Measurements from ENCODE around the gene UBXN2A.
"Not testable (repeated sequence)": the region's sequence is repeated elsewhere in the genome, so short reads cannot be mapped to it uniquely, and the experiment has no call there.

Gene UBXN2A

DNA sequence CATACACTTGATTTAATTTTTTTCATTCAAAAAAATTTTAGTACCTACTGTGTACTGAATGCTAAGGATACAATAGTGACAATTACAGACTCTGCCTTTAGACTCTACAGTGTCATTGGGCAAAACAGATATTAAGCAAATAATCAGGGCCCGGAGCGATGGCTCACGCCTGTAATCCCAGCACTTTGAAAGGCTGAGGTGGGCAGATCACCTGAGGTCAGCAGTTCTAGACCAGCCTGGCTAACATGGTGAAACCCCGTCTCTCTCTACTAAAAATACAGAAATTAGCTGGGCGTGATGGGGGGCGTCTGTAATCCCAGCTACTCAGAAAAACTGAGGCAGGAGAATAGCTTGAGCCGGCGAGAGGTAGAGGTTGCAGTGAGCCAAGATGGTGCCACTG is 1.4 kb downstream of the UBXN2A start:
- no peak for DNase-seq

DNA sequence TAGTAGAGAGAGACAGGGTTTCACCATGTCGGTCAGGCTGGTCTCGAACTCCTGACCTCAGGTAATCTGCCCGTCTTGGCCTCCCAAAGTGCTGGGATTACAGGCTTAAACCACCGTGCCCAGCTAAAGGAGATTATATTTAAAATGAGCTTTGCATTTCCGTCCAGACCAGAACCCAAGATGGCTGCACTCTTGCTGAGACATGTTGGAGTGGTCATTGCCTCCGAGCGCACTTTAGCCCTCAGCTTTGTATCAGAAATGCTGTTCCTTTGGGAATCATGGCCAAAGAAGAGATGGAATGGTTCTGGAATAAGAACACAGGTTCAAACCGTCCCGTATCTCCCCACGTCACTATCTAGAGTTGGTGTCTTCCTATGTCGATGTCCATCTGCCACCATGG is 3.4 kb downstream of the UBXN2A start:
- DNase-seq: no peak

DNA sequence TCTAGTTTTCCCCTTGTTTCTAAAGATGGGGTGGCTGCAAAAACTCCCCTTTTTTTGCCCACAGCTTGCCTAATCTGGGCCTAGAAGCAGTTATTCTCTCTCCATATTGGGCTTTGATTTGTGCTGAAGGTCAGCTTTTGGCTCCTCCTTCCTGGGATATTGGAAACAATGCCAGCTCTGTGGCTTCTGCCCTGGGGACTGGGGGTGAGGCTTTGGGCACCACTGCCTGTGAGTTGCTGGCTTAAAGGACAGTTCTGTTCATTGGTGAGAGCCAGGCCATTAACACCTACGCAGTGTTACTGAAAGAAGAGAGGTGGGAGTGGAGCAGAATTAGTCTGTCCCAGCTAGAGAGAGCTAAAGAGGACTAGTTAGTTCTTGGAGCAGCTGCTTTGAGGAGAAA is 4.3 kb downstream of the UBXN2A start:
- no peak for DNase-seq

DNA sequence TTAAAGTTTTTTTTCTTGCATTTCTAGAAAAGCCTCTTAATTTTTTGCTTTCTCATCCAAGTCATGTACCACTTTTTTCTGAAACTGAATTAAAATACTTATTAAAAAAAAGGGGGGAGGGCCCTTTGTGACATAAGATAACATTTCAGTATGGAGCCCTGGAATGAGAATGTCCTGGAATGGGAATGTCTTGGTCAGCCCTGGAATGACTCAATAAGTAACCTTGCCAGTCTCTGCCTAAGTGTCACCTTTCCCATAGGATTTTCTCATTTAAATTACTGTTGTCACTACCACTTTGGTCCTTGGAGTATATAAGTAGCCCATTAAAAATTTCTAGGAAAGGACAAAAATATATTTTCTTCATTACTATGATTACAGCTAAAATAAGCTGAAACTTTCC is 4.7 kb downstream of the UBXN2A start:
- DNase-seq: no peak

DNA sequence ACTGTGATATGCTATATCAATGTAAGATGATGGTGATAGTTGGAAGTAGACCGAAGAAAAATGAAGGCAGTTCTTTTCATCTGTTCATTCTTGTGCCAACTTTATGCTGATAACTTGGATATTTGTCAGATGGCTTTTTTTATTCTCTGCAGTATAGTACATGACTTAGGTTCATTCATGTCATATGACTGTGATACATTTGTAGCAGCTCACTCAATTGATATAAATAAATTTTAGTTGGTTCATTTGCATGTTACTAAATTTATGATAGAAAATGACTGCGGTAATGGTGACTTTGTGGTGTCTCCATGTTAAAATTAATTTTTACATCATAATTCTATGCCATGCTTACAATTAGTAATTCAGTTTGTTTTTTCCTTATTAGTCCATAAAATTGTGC is 7.1 kb downstream of the UBXN2A start:
- DNase-seq: no peak

DNA sequence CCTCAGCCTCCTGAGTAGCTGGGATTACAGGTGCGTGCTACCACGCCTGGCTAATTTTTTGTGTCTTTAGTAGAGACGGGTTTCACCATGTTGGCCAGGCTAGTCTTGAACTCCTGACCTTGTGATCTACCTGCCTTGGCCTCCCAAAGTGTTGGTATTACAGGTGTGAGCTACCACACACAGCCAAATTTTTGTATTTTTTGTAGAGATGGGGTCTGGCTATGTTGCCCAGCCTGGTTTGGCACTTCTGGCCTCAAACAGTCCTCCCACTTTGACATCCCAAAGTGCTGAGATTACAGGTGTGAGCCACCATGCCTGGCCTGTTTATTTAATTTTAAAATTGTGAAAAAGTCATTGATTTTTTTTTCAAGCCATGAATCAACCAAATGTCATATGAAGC is 12.3 kb downstream of the UBXN2A start:
- DNase-seq: not testable (repeated sequence)

DNA sequence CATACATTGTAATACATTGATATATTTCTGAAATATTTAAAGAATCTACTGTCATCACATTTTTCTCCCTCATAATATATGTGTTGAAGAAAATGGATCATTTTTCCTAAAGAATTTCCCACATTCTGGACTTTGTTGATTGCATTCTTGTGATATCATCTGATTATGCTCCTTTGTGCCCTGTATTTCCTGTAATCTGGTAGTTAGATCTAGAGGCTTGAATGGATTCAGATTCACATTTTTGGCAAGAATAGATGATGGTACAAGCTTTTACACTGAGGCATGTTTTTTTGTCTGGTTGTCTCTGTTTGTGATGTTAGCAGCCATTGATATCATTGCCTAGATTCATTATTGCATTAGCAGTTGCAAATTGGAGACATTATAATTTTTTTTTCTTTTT is 13.4 kb downstream of the UBXN2A start:
- no peak for DNase-seq

DNA sequence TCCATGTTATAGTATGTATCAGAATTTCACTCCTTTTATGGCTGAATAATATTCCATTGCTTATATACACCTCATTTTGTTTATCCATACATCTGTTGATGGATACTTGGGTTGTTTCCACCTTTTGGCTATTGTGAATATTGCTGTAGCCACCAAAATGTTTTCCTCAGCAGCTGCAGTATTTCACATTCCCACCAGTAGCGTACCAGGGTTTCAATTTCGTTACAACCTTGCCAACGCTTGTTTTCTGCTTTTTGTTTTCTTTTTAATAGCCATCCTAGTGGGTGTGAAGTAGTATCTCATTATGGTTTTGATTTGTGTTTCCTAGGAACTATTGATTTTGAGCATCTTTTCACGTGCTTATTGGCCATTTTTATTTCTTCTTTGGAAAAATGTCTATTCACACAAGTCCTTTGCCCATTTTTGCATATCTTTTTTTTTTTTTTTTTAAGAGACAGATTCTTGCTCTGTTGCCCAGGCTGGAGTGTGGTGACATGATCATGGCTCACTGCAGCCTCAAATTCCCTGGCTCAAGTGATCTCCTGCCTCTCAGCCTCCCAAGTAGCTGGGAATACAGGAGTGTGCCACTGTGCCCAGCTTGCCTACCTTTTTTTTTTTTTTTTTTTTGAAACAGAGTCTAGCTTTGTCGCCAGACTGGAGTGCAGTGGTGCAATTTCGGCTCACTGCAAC is 14.2 kb downstream of the UBXN2A start:
- no peak for DNase-seq

DNA sequence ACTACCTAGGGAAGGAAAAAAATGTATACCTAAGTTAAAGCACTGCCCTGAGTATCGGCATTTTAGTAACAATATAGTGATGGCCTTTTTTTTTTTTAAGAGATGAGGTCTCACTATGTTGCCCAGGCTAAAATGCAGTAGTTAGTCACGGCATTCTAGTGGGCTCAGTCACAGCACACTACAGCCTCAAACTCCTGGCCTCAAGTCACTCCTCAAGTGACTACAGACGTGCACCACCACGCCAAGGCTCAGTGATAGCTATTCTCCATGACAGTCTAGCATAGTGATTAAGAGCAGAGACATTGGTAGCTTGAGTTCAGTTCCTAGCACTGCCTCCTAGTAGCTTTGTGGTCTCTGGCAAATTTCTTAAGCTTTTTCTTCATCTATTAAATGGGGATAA is 27.6 kb downstream of the UBXN2A start:
- DNase-seq: no peak

DNA sequence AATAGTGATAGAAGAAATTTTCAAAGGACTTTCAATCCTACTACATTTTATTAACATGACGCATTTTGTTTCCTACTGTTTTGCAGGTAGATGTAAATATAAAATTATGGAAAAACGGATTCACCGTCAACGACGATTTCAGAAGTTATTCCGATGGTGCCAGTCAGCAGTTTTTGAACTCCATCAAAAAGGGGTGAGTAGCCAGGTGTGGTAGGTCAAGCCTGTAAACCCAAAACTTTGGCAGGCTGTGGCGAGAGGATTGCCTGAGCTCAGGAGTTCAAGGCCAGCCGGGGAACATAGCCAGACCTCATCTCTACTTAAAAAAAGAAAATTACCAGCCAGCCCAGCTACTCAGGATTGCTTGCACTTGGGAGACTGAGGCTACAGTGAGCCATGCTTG is 36.6 kb downstream of the UBXN2A start:
- DNase-seq: no peak

DNA sequence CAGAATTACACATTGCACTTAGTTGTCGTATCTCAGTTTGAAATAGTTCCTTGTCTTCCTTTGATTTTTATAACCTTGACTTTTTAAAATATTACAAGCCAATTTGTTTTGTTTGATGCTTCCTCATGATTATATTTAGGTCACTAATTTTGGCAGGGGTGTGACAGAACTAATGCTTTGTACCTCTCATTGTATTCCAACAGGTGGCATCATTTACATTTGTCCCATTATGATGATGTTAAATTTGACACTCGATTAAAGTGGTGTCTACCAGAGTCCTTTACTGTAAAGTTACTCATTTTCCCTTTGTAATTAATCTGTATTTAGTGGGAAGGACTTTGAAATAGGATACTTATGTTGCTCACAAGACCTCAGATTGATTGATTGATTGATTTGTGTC is 48.1 kb downstream of the UBXN2A start:
- DNase-seq: no peak

DNA sequence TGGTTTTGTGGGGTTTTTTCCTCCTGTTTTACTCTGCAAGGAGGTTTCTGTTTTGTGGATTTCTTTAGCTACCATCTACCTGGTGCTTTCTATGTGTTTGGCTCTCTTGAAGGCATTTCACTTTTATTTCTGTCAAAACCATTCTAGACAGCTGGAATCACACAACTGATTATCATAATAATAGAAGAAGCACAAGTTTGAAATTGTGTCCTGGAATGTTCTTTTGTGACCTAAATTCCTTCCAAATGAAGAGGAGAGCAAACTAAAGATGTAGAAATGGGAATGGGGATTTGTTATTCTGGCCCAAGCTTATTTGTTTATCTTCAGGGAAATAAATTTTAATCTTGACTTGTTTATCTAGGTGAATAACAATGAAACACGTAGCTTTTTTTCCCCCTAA is 52.7 kb downstream of the UBXN2A start:
- DNase-seq: no peak

DNA sequence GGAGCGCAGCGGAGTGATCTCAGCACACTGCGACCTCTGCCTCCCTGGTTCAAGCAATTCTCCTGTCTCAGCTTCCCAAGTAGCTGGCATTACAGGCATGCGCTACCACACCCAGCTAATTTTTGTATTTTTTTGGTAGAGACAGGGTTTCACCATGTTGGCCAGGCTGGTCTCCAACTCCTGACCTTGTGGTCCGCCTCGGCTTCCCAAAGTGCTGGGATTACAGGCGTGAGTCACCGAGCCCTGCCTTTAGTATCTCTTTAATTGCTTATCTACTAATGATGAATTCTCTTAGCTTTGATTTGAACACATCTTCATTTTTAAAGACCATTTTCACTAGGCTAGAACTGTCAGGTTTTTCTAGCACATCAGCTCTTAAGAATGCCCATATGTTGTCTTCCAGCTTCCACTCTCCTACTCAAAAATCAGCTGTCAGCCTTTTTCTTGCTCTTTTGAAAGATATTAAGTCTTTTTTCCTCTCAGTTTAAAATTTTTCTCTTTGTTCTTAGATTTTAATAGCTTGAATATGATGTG is 53.5 kb downstream of the UBXN2A start:
- DNase-seq: no peak

DNA sequence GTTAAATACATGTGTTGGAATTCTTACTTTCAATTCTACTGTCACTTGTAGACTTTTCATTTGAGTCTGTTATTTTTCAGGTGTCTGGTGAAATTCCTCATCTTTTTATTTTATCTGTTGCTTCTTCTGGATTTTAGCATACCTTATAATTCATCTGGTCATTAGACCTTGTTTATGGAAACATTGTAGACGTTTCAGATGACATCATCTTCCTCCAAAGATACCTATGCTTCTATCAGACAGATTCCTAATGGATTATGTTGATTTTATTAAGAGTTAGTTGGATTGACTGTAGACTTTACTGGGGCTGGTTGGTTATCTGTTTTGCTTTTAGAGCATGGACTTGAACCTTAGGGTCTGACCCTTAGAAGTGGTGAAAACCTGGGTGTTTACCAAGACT is 54.3 kb downstream of the UBXN2A start:
- DNase-seq: no peak

DNA sequence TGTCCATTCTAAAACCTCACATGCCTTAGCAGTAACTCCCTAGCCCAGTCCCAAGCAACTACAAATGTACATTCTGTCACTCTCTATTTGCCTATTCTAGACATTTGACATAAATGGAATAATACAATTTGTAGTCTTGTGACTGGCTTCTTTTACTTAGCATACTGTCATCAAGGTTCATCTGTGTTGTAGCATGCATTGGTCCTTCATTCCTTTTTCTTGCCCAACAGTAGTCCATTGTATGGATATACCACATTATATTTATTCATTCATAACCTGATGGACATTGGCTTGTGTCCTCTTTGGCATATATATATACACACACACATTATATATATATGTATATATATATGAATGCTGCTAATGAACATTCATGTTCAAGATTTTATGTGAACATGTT is 67.4 kb downstream of the UBXN2A start:
- DNase-seq: no peak

DNA sequence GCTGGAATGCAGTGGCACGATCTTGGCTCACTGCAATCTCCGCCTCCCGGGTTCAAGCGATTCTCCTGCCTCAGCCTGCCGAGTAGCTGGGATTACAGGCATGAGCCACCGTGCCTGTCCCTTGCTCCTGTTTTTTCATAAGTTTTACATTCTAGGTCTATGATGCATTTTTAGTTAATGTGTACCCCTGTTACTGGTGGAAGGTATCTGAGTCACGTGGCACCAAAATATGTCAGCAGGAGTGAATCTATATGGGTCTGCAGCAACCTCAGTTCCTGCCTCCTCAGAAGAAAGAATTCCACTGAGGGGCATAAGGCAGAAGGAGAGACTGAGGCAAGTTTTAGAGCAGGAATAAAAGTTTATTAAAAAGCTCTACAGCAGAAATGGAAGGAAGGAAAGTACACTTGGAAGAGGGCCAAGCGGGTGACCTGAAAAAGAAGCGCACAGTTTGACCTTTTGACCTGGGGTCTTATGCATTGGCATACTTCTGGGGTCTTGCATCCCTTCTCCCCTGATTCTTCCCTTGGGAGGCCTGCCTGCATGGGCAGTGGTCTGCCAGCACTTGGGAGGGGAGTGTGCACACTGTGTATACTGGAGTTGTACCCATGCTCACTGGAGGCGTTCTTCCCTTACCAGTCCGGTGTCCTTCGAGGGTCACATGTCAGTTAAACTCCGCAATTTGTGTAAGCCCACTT is 68.6 kb downstream of the UBXN2A start:
- DNase-seq: no peak

DNA sequence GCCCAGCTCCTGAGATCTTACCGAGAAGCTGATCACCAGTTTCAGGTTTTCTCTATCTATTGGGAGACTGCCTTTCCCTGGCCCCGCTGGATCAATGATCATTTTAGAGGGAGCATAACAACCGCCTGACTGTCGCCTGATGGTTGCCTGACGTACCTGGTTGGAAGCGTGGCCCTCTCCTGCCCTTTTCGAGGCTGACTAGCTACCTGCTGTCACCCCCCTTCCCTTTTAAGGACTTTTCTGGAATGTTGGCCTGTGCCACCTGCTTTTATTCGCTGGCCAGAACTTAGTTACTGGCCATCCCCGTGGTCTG is 69.1 kb downstream of the UBXN2A start:
- DNase-seq: no peak

DNA sequence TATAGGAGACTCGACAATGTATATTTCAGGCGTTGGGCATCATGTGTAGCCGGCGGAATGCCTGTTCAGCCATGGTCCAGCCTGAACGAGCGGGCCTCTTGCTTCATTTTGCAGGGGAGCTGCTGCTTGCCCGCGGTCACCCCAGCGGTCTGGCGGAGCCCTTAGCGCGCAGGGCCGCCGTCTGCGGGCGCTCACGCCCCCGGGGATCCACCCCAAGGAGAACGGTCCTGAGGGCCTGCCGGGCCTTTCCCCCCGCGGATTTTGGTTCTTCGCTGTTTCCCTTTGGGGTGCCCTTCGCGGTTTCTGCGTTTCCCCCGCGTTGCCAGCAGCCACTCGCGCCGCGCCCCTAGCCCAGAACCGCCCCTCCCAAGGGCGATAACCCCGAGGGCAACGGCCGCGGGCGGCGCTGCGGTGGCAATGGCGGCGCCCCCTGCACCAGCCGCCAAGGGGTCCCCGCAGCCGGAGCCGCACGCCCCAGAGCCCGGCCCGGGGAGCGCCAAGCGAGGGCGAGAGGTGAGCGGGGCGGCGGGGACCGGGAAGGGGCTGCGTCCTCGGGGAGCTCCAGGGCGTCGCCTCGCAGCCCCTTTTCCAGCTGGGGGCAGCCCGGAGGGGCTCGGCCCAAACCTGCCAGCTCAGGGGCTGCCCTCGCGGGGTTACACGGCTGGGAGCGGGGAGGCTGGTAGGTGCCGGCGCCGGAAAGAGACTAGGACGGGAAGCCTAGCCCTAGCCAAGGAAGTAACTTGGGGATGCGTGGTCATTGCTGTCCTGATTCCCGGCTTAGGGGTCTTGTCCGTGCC is 69.6 kb downstream of the UBXN2A start, which contains the start of gene MFSD2B:
Gene MFSD2B, plus strand, starts transcription at position 406 of the 797 bp plus-strand sequence. Its CDS starts 12 bp downstream, at position 418.
- DNase-seq: no peak

DNA sequence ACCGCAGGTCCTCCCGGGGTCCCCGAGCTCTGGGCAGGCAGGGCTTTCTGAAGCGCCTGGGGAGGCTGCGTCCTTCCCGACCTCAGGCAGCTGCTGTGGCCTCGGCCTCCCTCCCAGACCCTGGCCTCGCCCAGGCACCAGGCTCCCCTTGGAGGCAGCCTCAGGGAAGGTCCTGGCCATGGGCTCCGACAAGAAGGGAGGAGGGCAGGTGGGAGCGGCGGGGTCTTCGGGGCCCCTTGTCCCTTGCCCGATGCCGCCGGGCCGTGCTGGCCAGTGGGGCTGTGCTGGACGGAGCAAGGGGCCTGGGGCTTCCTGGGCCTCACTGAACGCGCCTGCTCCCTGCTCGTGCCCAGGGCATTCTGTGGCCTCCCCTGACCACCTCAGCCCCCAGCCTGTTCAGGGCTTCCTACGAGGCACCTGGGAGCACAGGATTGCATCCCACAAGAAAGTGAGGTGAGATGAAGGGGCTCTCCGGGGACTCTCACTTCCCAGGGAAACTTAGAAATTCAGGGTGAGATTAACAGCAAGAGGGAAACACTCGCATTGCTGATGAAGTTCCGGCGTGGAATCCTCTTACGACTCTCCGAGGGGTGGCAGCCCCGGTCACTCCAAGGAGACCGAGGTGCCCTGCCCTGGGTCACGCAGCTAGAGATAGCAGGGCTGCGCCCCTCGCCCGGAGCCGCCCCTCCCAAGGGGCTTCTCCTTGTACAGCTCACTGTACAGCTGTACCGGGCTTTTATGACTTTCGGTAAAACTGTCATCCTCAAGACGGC is 70.4 kb downstream of the UBXN2A start:
- no peak for DNase-seq

DNA sequence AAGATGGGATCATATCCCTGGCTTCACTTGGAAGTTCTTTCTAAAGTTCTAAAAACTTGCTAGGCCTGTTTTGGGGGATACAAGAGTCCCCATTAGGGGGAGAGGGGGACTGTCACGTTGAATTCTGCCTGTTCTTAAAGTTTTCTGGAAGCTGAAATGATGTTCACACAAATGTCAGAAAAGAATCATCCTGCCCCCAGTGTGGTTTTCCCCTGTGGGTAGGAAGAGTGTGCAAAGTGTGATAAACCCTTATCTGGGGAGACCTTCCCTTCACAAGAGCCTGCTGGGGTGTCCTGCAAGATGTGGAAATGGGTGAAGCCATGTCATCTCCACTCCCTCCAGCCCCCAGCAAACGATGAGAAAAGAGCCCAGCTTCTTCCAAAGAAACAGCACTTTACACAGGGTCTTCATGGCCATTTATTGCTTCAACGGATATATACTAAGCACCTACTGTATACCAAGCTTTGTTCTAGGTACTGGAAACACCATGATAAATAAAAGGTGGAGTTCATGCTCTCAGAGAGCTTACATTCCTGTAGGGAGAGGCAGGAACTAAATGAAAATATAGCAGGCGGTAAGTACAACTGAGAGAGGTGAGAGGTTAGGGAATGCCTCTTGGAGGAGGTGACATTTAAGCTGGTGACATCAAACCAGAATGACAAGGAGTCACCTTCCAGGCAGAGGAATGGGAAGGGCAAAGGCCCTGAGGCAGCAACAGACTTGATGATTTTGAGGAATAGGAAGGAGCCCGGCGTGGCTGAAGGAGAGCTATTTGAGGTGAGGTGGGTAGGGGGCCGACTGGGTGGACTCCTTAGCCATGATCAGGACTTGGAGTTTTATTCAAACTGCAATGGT is 71.2 kb downstream of the UBXN2A start:
- no peak for DNase-seq

DNA sequence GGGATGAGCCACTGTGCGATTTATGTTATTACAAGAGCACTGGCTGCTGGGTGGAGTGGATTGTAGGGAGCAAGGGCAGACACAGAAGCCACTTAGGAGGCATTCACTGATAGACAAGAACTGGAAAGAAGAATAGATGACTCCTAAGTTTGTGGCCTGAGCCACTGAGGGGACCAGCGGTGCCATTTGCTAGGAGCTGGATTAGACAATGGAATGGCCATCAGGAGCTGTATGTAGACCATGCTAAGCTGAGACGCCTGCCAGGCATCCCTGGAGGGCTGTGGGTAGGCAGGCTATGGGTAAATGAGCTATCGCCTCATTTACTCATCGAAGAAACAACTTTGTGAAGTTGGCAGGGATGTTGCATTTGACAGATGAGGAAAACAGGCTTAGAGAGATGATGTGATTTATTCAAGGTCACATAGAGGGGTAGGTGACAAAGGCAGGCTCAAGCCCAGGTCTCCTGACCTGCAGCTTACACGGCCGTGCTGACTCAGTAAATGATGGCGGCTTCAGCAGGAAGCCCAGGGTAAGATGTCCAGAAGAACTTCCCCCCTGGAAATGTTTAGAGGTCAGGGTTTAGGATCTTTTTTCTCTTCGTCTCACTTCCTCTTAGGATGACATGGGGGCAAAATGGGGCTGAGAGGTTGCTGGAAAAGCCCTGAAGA is 72.4 kb downstream of the UBXN2A start:
- DNase-seq: no peak

Data from activated gamma-delta T cell (primary cell).